A549 (cell line): ENCODE results near the gene CCDC12. TPM values are rescaled to one million over a fixed set of nuclear protein-coding genes. Genes with fewer than 3 reads are reported as not detected.

Source experiments
- ATAC-seq, 2 experiments: fragments of 200-7000 bp in 1 of 2; fragments of >200 bp in 1 of 2; cut with Nextera tagmentation in 1 of 2; cut with Tn5 transposase in 1 of 2; 3 replicates each; pipeline versions ENCODE4 v1.8.0 to v1.9.1; 2018 to 2020; ENCODE audit warnings: mild to moderate bottlenecking in 1 of 2, moderate library complexity in 1 of 2
- CTCF ChIA-PET: fragments of 300-600 bp; sonication (Branson Sonifier 250); formaldehyde crosslinking; extraction: SDS; loops from one replicate; lab custom pipeline; 2021; ENCODE audit warnings: antibody characterized with exemption, inconsistent platforms; lab: Yijun Ruan, JAX
- POLR2A ChIA-PET: fragments of 350-600 bp; formaldehyde crosslinking; extraction: SDS; loops from one replicate; lab custom pipeline; 2021; ENCODE audit warnings: antibody characterized with exemption, inconsistent platforms; lab: Yijun Ruan, JAX
- DNase-seq, 2 experiments: peaks; one replicate each; pipeline versions ENCODE4 v3.0.0 to v3.0.0-alpha.2; 2011 to 2016; ENCODE audit warnings: low read depth in 1 of 2, low spot score in 1 of 2
- FAIRE-seq: peaks from 2 replicates; lab custom pipeline; 2011; peaks lifted over from hg19 to GRCh38; lab: Jason Lieb, UNC
- H3K27ac ChIP-seq, 2 experiments: fragments of >200 bp; sonication (Bioruptor Twin); formaldehyde crosslinking; 3 replicates each; pipeline ENCODE4 v1.5.1; 2016 to 2017
- H3K4me1 ChIP-seq: fragments of >200 bp; sonication (Bioruptor Twin); formaldehyde crosslinking; 3 replicates; pipeline ENCODE4 v1.6.1; 2016
- H3K4me2 ChIP-seq: fragments of >200 bp; sonication (Bioruptor Twin); formaldehyde crosslinking; 3 replicates; pipeline ENCODE4 v1.6.1; 2016
- H3K4me3 ChIP-seq: fragments of >200 bp; sonication (Bioruptor Twin); formaldehyde crosslinking; 3 replicates; pipeline ENCODE4 v1.5.1; 2016
- H3K9me3 ChIP-seq: fragments of >200 bp; sonication (Bioruptor Twin); formaldehyde crosslinking; 3 replicates; pipeline ENCODE4 v1.6.1; 2016
- CBX8 ChIP-seq: fragments of 200-600 bp; sonication (generic); IDR thresholded peaks from 2 replicates; pipeline ENCODE4 v1.6.1; 2016
- CEBPB ChIP-seq, 2 experiments: fragments of >200 bp in 1 of 2; sonication (Bioruptor Twin) in 1 of 2; formaldehyde crosslinking in 1 of 2; IDR thresholded peaks; 2 replicates each; pipeline ENCODE4 v1.6.1; 2012 to 2016
- EP300 ChIP-seq, 2 experiments: fragments of >200 bp; sonication (Bioruptor Twin); formaldehyde crosslinking; IDR thresholded peaks; 2 replicates in 1 of 2; 3 replicates in 1 of 2; pipeline ENCODE4 v1.6.1; 2016 to 2017
- FOSL2 ChIP-seq, 2 experiments: fragments of 450-650 bp in 1 of 2; fragments of >200 bp in 1 of 2; sonication (Bioruptor Twin) in 1 of 2; formaldehyde crosslinking; IDR thresholded peaks; 2 replicates each; pipeline versions ENCODE4 v1.5.0 to v1.6.1; 2016 to 2020; ENCODE audit warnings: mild to moderate bottlenecking in 1 of 2, moderate library complexity in 1 of 2
- GATA3 ChIP-seq: IDR thresholded peaks from 2 replicates; pipeline ENCODE4 v1.6.1; 2012; ENCODE audit warnings: borderline replicate concordance
- HOXB5 ChIP-seq: fragments of 250-450 bp; sonication (Bioruptor Pico); IDR thresholded peaks from 2 replicates; pipeline ENCODE4 v1.5.0; 2020; ENCODE audit warnings: mild to moderate bottlenecking, moderate library complexity
- JUN ChIP-seq, 2 experiments: fragments of >200 bp; sonication (Bioruptor Twin); formaldehyde crosslinking; IDR thresholded peaks; 2 replicates in 1 of 2; 3 replicates in 1 of 2; pipeline ENCODE4 v1.6.1; 2016 to 2017
- JUNB ChIP-seq: fragments of >200 bp; sonication (Bioruptor Twin); formaldehyde crosslinking; IDR thresholded peaks from 2 replicates; pipeline ENCODE4 v1.6.1; 2016
- MAFK ChIP-seq: fragments of 450-650 bp; IDR thresholded peaks from 2 replicates; pipeline ENCODE4 v1.6.1; 2014; ENCODE audit not compliant: partially characterized antibody
- PHF8 ChIP-seq: fragments of 200-600 bp; sonication (generic); IDR thresholded peaks from 2 replicates; pipeline ENCODE4 v1.6.1; 2016; ENCODE audit warnings: low read depth, mild to moderate bottlenecking, antibody characterized with exemption, moderate library complexity, borderline replicate concordance
- POLR2A ChIP-seq: IDR thresholded peaks from 2 replicates; pipeline ENCODE4 v1.6.1; 2012; ENCODE audit warnings: mild to moderate bottlenecking, low read length
- RCOR1 ChIP-seq: fragments of 150-350 bp; IDR thresholded peaks from 2 replicates; pipeline ENCODE4 v1.6.1; 2014; ENCODE audit warnings: antibody characterized with exemption, low read length, low read depth
- RFX5 ChIP-seq: fragments of 450-650 bp; IDR thresholded peaks from 2 replicates; pipeline ENCODE4 v1.7.1; 2014; ENCODE audit warnings: antibody characterized with exemption, mild to moderate bottlenecking, moderate library complexity
- RNF2 ChIP-seq: fragments of 200-600 bp; sonication (generic); IDR thresholded peaks from 2 replicates; pipeline ENCODE4 v1.6.1; 2016; ENCODE audit warnings: low read depth, mild to moderate bottlenecking, antibody characterized with exemption, moderate library complexity, borderline replicate concordance
- SMC3 ChIP-seq: fragments of >200 bp; sonication (Bioruptor Twin); formaldehyde crosslinking; IDR thresholded peaks from 3 replicates; pipeline ENCODE4 v1.6.1; 2018; ENCODE audit warnings: inconsistent platforms
- SREBF2 ChIP-seq: fragments of 450-650 bp; IDR thresholded peaks from 2 replicates; pipeline ENCODE4 v1.6.1; 2014; ENCODE audit warnings: mild to moderate bottlenecking, moderate library complexity
- TP53 ChIP-seq: fragments of 250-450 bp; sonication (Bioruptor Pico); IDR thresholded peaks from 2 replicates; pipeline ENCODE4 v1.5.0; 2021; ENCODE audit warnings: mild to moderate bottlenecking, moderate library complexity
- ZNF302 ChIP-seq: fragments of 250-450 bp; sonication (Bioruptor Pico); IDR thresholded peaks from 2 replicates; pipeline ENCODE4 v1.9.0; 2021; ENCODE audit warnings: inconsistent platforms, mild to moderate bottlenecking, moderate library complexity
- WGBS: methylation state at CpG from one replicate; pipeline ENCODE4 v1.1.6; 2017; ENCODE audit errors: missing lambda C conversion rate; 5-methylcytosine and 5-hydroxymethylcytosine counted together
- polyA plus RNA-seq, 4 experiments: library from polyadenylated mRNA; depleted of rRNA in 3 of 4; stranded (reverse); fragments of >200 nt; fragmentation: RNase III in 1 of 4; extraction: RNeasy Plus Mini Kit Qiagen cat#74134 plus additional on column Dnase treatment in 1 of 4; gene quantifications; 2 replicates in 3 of 4; 3 replicates in 1 of 4; pipeline ENCODE4 v1.2.3, GENCODE V29; 2011 to 2017
- TF ChIP-seq, protein P1 (sequence below): fragments of 250-450 bp; sonication (Bioruptor Pico); IDR thresholded peaks from 2 replicates; pipeline ENCODE4 v1.5.0; 2020; ENCODE audit warnings: low read depth, mild to moderate bottlenecking, moderate library complexity
- TF ChIP-seq, protein P2 (sequence below): IDR thresholded peaks from 2 replicates; pipeline ENCODE4 v1.6.1; 2012; ENCODE audit warnings: low read depth, borderline replicate concordance

Gene CCDC12
- polyA plus RNA-seq, 2 of the 4 experiments (the other 2 are of a cell fraction) = 34.8 to 81.0 TPM

DNA sequence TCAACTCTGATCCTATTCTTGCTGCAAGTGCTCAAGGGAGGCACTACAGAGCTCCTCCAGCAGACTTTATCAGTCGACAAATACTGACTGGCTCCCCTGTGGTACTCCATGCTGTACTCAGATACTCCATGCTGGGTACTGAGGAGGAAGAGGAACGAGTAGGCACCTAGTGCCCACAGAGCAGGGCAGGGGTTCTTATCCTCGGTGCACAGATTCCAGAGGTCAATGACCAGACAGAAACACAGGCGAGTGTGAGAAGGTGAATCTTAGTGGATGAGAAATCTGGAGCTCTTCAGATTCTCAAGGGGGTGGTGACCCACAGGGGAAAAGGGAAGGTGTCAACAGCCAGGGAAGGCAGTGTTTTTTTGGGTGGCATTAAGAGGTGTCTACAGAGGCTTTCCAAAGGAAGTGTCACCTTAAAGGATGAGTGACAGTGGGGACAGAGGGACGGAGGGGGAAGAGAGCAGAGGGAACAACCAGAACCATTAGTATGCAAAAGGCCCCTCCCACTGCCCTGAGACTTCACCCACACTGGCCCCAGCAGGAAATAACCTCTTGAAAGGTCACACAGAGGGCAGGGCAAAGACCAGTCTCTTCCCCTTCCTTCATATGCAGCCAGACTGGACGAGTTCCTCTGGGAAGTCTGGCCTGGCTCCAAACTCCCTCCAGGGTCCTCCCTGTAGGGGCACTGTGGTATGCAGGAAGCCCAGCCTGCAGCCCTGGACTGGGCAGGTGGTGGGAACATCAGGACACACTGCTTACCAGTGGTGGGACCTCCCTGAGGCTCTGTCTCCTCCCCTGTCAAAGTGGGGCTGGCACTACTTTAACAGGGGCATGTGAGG lies 27.5 kb downstream of the CCDC12 start:
- Histone ChIP-seq H3K27ac (peak overlapping the region; percentile 90 to 97), H3K4me1 (peaks cover 86% of the 10 kb centered on the region), H3K9me3 (no peaks in the 10 kb centered on the region), H3K4me3 (no peak overlapping the region), H3K4me2 (peak overlapping the region; percentile 87)
- CTCF ChIA-PET = interaction anchor here (0.7 to 3.9 kb wide), 4 partner anchors 14 to 335 kb away, joined by 3 to 27 read pairs (median 4); no protein-coding TSS in a partner anchor
- TF ChIP-seq GATA3 (peak; percentile 18; the same call in 1 of the 2 replicates), TP53 (CRISPR knock-in tag) (no peak), ZNF302 (no peak), CBX8 (no peak), RNF2 (no peak), HOXB5 (CRISPR knock-in tag) (no peak), POLR2A (no peak)
- DNase-seq (peak in 1 of 2 experiments; percentile 65), FAIRE-seq (no peak), ATAC-seq (peak in 1 of 2 experiments; percentile 56; a peak in 3 of 6 replicates)
- WGBS = 20% methylated on average over 6 of the region's 6 CpGs
- POLR2A ChIA-PET = interaction anchor here (0.6 to 1.8 kb wide), 3 partner anchors 13 to 1054 kb away, joined by 4 to 8 read pairs (median 4); partner anchors contain the start of gene NBEAL2

DNA sequence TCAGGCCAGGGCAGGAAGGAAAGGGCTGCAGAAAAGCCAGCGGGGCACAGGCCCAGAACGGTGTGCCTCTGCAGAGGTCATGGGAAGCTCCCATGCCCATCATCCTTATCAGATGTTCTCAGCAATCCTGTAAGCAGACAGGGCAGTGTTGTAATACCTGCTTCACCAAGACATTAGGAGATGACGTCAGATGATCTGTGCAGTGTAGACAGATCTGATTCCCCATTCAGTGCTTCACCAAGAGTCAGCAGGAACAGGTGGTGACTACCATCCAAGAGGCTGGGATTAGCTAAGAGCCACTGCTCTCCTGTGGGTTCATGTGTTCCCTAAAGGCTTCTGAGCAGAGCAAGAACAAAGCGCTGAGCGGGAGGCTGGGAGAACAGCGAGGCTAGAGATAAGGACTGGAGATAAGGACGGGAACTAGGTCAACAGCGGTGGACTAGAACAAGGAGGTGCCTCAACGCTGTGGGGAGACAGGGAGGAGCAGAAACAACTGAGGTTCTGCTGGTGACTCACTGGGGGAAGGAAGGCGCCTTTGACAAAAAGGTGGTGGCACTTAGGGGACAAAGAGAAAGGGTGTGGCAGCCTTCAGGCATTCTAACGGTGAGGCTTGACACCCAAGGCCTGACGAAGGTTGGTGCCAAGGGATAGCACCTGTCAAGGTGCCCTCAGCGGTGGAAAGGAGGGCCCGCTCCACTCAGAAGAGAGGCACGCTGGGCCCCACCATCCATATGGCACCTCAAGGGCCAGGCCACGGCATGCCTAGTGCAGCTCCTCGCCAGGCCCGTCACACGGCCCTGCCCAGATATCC lies 28.4 kb downstream of the CCDC12 start:
- Histone ChIP-seq H3K4me1 (peaks cover 85% of the 10 kb centered on the region), H3K27ac (peak overlapping the region; percentile 90 to 97), H3K4me2 (peak overlapping the region; percentile 87), H3K9me3 (no peaks in the 10 kb centered on the region), H3K4me3 (no peak overlapping the region)
- POLR2A ChIA-PET = interaction anchor here (0.6 to 1.8 kb wide), 4 partner anchors 12 to 1053 kb away, joined by 4 to 19 read pairs (median 6); partner anchors contain the start of genes CCDC12 and NBEAL2
- FAIRE-seq = no peak
- peak; percentile 58 to 82 for TF ChIP-seq CEBPB (IDR thresholded peaks at IDR 0.05)
- no peak for TF ChIP-seq CBX8
- TF ChIP-seq GATA3 = peak; percentile 89
- TF ChIP-seq JUN (IDR thresholded peaks at IDR 0.05) = peak; percentile 26 to 65; a peak in 4 of 5 replicates
- TF ChIP-seq JUNB = peak; percentile 56
- TF ChIP-seq MAFK = peak; percentile 79
- peak in 1 of 2 experiments; percentile 48; a peak in 2 of 5 replicates for TF ChIP-seq EP300 (IDR thresholded peaks at IDR 0.05)
- no peak for TF ChIP-seq FOSL2 (IDR thresholded peaks at IDR 0.05)
- peak; percentile 43 for TF ChIP-seq FOSL2 (CRISPR knock-in tag; IDR thresholded peaks at IDR 0.05)
- no peak for TF ChIP-seq SREBF2
- TF ChIP-seq RFX5 = no peak
- no peak for TF ChIP-seq PHF8
- TF ChIP-seq, protein P1, sequence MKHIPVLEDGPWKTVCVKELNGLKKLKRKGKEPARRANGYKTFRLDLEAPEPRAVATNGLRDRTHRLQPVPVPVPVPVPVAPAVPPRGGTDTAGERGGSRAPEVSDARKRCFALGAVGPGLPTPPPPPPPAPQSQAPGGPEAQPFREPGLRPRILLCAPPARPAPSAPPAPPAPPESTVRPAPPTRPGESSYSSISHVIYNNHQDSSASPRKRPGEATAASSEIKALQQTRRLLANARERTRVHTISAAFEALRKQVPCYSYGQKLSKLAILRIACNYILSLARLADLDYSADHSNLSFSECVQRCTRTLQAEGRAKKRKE (CRISPR knock-in tag) = no peak
- no peak for TF ChIP-seq RCOR1
- TF ChIP-seq SMC3 = no peak
- TF ChIP-seq, protein P2, sequence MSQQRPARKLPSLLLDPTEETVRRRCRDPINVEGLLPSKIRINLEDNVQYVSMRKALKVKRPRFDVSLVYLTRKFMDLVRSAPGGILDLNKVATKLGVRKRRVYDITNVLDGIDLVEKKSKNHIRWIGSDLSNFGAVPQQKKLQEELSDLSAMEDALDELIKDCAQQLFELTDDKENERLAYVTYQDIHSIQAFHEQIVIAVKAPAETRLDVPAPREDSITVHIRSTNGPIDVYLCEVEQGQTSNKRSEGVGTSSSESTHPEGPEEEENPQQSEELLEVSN = 0 out of 2 replicates have a peak, but pooled peaks have one; percentile 27
- ATAC-seq = peak; percentile 72 to 76
- CTCF ChIA-PET = interaction anchor here (0.7 to 3.9 kb wide), 7 partner anchors 10 to 50 kb away, joined by 3 to 27 read pairs (median 4); no protein-coding TSS in a partner anchor
- DNase-seq = peak; percentile 55 to 89
- 39% methylated on average over 18 of the region's 19 CpGs for WGBS
